GM12874 (cell line): ENCODE data around the gene ZNF471.

ENCODE experiments used
- TF ChIP-seq, protein P1 (sequence below): IDR thresholded peaks from 2 replicates; pipeline ENCODE4 v1.5.1; 2011; ENCODE audit warnings: low read depth, mild to moderate bottlenecking, control low read depth, low read length, moderate library complexity; ENCODE audit not compliant: insufficient read depth

The ZNF471 gene

DNA sequence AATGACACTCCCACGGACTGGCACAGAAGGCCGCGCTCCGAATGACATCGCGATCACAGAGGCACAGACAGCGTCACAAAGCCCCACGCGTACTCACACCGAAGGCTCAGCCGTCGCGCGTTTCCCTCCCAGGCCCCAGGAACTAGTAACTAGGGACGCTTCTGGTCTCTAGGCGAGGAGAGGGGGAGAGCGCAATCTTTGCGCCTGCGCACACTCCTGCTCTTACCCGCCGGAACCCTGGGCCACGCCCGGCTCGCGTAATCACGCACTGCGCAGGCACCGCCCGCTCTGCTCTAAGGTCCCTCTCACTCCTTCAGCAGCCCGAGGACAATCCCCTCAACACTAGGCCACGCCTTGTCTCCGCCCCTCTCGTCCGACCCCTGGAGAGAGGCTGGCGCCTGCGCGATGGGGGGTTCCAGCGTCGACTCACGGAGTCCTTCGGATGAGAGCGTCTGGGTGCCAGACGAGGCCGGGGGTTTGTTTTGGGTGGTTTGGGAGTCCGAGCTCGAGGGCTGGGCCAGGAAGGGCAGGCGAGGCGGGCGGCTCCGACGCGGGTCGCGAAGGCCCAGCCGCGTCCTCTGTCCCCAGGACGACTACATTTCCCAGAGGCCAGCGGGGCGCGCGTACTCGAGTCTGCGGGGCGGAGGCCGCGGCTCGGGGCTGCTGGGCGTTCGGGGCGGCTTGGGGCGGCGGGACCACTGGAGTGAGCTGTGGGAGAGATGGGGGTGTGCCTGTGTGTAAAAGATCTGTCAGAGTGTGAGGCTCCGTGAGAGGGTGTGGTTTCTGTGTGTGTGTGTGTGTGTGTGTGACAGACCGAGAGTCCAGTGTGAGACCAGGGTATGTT lies at the start of gene ZNF471:
TSS of gene ZNF471 (plus strand) at position 410 of the 844 bp plus-strand sequence. CDS start 3,717 bp downstream, outside the sequence.
- TF ChIP-seq, protein P1, sequence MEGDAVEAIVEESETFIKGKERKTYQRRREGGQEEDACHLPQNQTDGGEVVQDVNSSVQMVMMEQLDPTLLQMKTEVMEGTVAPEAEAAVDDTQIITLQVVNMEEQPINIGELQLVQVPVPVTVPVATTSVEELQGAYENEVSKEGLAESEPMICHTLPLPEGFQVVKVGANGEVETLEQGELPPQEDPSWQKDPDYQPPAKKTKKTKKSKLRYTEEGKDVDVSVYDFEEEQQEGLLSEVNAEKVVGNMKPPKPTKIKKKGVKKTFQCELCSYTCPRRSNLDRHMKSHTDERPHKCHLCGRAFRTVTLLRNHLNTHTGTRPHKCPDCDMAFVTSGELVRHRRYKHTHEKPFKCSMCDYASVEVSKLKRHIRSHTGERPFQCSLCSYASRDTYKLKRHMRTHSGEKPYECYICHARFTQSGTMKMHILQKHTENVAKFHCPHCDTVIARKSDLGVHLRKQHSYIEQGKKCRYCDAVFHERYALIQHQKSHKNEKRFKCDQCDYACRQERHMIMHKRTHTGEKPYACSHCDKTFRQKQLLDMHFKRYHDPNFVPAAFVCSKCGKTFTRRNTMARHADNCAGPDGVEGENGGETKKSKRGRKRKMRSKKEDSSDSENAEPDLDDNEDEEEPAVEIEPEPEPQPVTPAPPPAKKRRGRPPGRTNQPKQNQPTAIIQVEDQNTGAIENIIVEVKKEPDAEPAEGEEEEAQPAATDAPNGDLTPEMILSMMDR = no peak

- TF ChIP-seq, protein P1 = no peak
Observed at GRCh38 chr19:56474308-56474707, 33.3 kb upstream of the ZNF471 start.

- TF ChIP-seq, protein P1 = no peak
Observed at GRCh38 chr19:56476093-56476492, 31.6 kb upstream of the ZNF471 start.

DNA sequence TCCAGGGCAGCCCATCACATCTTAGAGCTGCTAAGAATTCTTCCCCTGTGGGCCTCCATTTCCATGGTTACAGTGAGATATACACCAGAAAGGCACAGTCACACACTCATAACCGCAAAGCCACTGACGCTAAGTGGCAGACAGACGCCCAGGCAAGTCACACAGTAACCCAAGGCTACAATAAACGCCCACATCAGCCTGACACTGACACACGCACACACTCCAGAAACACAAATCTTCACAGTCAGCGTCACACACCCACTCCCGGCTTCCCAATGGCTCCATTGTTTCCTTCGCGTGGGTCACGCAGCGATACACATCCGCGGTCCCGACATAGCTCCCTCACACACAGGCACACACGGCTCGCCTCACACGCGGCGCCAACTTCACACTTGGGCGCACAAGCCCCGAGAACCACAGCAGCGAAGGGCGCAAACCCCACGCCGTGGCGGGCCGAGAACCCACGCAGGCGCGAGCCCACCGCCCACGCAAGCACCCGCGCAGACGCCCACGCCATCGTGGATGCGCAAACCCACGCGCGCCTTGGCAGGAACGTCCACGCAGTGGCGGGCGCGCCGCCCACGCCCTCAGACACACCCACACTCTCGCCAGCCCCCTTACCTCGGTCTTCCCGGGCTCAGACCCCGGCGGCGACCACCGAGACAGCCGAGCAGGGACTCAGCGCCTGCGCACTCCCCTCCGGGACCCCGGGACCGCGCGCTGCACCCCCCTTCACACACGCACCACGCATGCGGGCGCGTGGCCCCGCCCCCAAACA lies 30.8 kb upstream of the ZNF471 start, which contains the start of gene ZNF667:
TSS of gene ZNF667 (minus strand) at position 695 of the 778 bp plus-strand sequence. CDS start 14,975 bp downstream, outside the sequence.
- TF ChIP-seq, protein P1 = no peak

GRCh38 chr19:56477429-56478338 lies 30.0 kb upstream of the ZNF471 start:
- TF ChIP-seq, protein P1 = no peak

DNA sequence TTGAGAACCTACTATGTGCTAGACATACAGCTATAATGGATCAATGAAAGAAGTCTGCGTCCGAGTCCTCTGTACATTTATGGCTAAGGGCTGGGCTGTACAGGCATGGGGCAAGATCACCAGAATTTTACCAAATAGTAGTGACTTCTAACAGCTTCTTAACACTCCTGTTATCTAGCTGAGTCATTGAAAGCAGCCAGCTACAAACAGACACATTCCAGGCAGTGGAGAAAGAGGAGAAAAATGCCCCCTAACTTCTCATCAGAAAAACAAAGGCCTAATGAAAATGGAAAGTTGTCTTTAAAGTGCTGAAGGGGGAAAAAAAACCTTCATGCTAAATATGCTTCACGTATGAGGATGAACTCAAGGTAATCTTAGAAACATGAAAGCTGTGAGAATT lies 16.3 kb upstream of the ZNF471 start:
- TF ChIP-seq, protein P1 = no peak
